ENCODE results near the gene ZNF394. TPM values are rescaled to one million over a fixed set of nuclear protein-coding genes. Genes with fewer than 3 reads are reported as not detected.

ZNF394 gene
- total RNA-seq, 1 experiment from 2014 or later = 20.0 TPM

GRCh38 chr7:99541212-99541611, 41.1 kb upstream of the ZNF394 start:
- no peaks in the 10 kb centered on the region for H3K4me1 ChIP-seq (ENCODE audit: control insufficient read depth, insufficient read depth, low read length)
- in situ Hi-C loops (cut with HindIII; ENCODE audit: low pct_unique_long_range_greater_than_20kb, low sequenced_read_pairs) (no loop called here), intact Hi-C loops (cut with micrococcal nuclease; ENCODE audit: unreplicated experiment) (no loop called here)
- ChIA-PET CTCF (no interaction called here), POLR2A (no interaction called here)
- H3K27me3 ChIP-seq (ENCODE audit: control insufficient read depth, insufficient read depth, low read length) = no peaks in the 10 kb centered on the region
- DNase-seq (ENCODE audit: low read depth, low spot score) = no peak
- no TSS peak for BruUV-seq (replicated peaks)
- no peak for ATAC-seq
- H3K4me3 ChIP-seq (ENCODE audit: low read depth in 2 of 2, low read length in 2 of 2) = no peak overlapping the region
- no peak for TF ChIP-seq TCF7L2 (IDR thresholded peaks at IDR 0.05; ENCODE audit: low read depth, low read length)
- TF ChIP-seq, protein P1, sequence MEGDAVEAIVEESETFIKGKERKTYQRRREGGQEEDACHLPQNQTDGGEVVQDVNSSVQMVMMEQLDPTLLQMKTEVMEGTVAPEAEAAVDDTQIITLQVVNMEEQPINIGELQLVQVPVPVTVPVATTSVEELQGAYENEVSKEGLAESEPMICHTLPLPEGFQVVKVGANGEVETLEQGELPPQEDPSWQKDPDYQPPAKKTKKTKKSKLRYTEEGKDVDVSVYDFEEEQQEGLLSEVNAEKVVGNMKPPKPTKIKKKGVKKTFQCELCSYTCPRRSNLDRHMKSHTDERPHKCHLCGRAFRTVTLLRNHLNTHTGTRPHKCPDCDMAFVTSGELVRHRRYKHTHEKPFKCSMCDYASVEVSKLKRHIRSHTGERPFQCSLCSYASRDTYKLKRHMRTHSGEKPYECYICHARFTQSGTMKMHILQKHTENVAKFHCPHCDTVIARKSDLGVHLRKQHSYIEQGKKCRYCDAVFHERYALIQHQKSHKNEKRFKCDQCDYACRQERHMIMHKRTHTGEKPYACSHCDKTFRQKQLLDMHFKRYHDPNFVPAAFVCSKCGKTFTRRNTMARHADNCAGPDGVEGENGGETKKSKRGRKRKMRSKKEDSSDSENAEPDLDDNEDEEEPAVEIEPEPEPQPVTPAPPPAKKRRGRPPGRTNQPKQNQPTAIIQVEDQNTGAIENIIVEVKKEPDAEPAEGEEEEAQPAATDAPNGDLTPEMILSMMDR (IDR thresholded peaks at IDR 0.05) = no peak
- TF ChIP-seq, protein P2, sequence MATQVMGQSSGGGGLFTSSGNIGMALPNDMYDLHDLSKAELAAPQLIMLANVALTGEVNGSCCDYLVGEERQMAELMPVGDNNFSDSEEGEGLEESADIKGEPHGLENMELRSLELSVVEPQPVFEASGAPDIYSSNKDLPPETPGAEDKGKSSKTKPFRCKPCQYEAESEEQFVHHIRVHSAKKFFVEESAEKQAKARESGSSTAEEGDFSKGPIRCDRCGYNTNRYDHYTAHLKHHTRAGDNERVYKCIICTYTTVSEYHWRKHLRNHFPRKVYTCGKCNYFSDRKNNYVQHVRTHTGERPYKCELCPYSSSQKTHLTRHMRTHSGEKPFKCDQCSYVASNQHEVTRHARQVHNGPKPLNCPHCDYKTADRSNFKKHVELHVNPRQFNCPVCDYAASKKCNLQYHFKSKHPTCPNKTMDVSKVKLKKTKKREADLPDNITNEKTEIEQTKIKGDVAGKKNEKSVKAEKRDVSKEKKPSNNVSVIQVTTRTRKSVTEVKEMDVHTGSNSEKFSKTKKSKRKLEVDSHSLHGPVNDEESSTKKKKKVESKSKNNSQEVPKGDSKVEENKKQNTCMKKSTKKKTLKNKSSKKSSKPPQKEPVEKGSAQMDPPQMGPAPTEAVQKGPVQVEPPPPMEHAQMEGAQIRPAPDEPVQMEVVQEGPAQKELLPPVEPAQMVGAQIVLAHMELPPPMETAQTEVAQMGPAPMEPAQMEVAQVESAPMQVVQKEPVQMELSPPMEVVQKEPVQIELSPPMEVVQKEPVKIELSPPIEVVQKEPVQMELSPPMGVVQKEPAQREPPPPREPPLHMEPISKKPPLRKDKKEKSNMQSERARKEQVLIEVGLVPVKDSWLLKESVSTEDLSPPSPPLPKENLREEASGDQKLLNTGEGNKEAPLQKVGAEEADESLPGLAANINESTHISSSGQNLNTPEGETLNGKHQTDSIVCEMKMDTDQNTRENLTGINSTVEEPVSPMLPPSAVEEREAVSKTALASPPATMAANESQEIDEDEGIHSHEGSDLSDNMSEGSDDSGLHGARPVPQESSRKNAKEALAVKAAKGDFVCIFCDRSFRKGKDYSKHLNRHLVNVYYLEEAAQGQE (IDR thresholded peaks at IDR 0.05; ENCODE audit: insufficient read depth in 1 of 2, low read depth in 2 of 2, low read length in 1 of 2) = no peak
- no peak for TF ChIP-seq SIN3A (IDR thresholded peaks at IDR 0.05; ENCODE audit: borderline replicate concordance, insufficient read depth, low read depth, low read length)
- no peak for TF ChIP-seq POLR2AphosphoS5 (IDR thresholded peaks at IDR 0.05; ENCODE audit: low read depth, low read length)
- peaks cover 5% of the 10 kb centered on the region; the same call in 1 of the 2 replicates for H3K9me3 ChIP-seq (ENCODE audit: control insufficient read depth, insufficient read depth, low read depth, low read length)
- H3K27ac ChIP-seq (ENCODE audit: low read length) = no peak overlapping the region
- H3K36me3 ChIP-seq (ENCODE audit: control insufficient read depth, insufficient read depth, low read length) = no peaks in the 10 kb centered on the region

GRCh38 chr7:99540542-99540941, 40.5 kb upstream of the ZNF394 start:
- POLR2A ChIA-PET = no interaction called here
- in situ Hi-C loops (cut with HindIII; ENCODE audit: low pct_unique_long_range_greater_than_20kb, low sequenced_read_pairs) = no loop called here
- CTCF ChIA-PET = no interaction called here
- intact Hi-C loops (cut with micrococcal nuclease; ENCODE audit: unreplicated experiment) = no loop called here
- peaks cover 5% of the 10 kb centered on the region; the same call in 1 of the 2 replicates for H3K9me3 ChIP-seq (ENCODE audit: control insufficient read depth, insufficient read depth, low read depth, low read length)
- no peak for ATAC-seq
- no peak for TF ChIP-seq POLR2AphosphoS5 (IDR thresholded peaks at IDR 0.05; ENCODE audit: low read depth, low read length)
- TF ChIP-seq, protein P2 (IDR thresholded peaks at IDR 0.05; ENCODE audit: insufficient read depth in 1 of 2, low read depth in 2 of 2, low read length in 1 of 2) = no peak
- TF ChIP-seq SIN3A (IDR thresholded peaks at IDR 0.05; ENCODE audit: borderline replicate concordance, insufficient read depth, low read depth, low read length) = no peak
- TF ChIP-seq TCF7L2 (IDR thresholded peaks at IDR 0.05; ENCODE audit: low read depth, low read length) = no peak
- TF ChIP-seq, protein P1 (IDR thresholded peaks at IDR 0.05) = no peak
- BruUV-seq (replicated peaks) = no TSS peak
- H3K27ac ChIP-seq (ENCODE audit: low read length) = no peak overlapping the region
- H3K36me3 ChIP-seq (ENCODE audit: control insufficient read depth, insufficient read depth, low read length) = no peaks in the 10 kb centered on the region
- H3K27me3 ChIP-seq (ENCODE audit: control insufficient read depth, insufficient read depth, low read length) = no peaks in the 10 kb centered on the region
- H3K4me3 ChIP-seq (ENCODE audit: low read depth in 2 of 2, low read length in 2 of 2) = no peak overlapping the region
- DNase-seq (ENCODE audit: low read depth, low spot score) = no peak
- H3K4me1 ChIP-seq (ENCODE audit: control insufficient read depth, insufficient read depth, low read length) = no peaks in the 10 kb centered on the region

Measured in Panc1 (cell line).